HepG2 (cell line): ENCODE measurements around the gene SYT8. TPM values are rescaled to one million over a fixed set of nuclear protein-coding genes. Genes with fewer than 3 reads are reported as not detected.
A peak's percentile ranks its signal among the peaks of the same experiment; 100 is the strongest.

Experiments used
- AFF4 ChIP-seq: sonication (generic); formaldehyde crosslinking; IDR thresholded peaks from 2 replicates; pipeline ENCODE4 v1.4.0; 2020; ENCODE audit warnings: missing genetic modification reagents
- DMAP1 ChIP-seq: IDR thresholded peaks from 2 replicates; pipeline ENCODE4 v1.6.1; 2016
- HNF1B ChIP-seq: sonication (generic); formaldehyde crosslinking; IDR thresholded peaks from 2 replicates; pipeline ENCODE4 v1.5.1; 2020; ENCODE audit warnings: mild to moderate bottlenecking, moderate library complexity, missing genetic modification reagents
- ZNF577 ChIP-seq: sonication (generic); formaldehyde crosslinking; IDR thresholded peaks from 2 replicates; pipeline ENCODE4 v1.4.0; 2020; ENCODE audit warnings: mild to moderate bottlenecking, low read depth, missing genetic modification reagents, borderline replicate concordance
- ZNF687 ChIP-seq: sonication (generic); formaldehyde crosslinking; IDR thresholded peaks from 2 replicates; pipeline ENCODE4 v1.5.1; 2020; ENCODE audit warnings: mild to moderate bottlenecking, missing genetic modification reagents, moderate library complexity
- polyA plus RNA-seq, 8 experiments: library from polyadenylated mRNA; depleted of rRNA in 3 of 8; stranded (reverse) in 7 of 8; unstranded in 1 of 8; fragments of >200 nt; fragmentation: Illumina TruSeq in 4 of 8; extraction: Trizol in 4 of 8; gene quantifications; 2 replicates each; pipeline versions ENCODE4 v1.2.1 to v1.2.3, GENCODE V29; 2011 to 2016; ENCODE audit warnings: low read depth in 4 of 8, missing spikeins in 1 of 8, mixed read lengths in 1 of 8; ENCODE audit not compliant: insufficient read depth in 1 of 8
- total RNA-seq, 5 experiments: library from RNA; depleted of rRNA; stranded (reverse); fragments of >200 nt; fragmentation: Illumina TruSeq; extraction: Trizol; gene quantifications; 2 replicates each; pipeline ENCODE4 v1.2.3, GENCODE V29; 2016; ENCODE audit warnings: low read depth in 1 of 5

Gene SYT8
- total and polyA plus RNA-seq, 2 of the 13 experiments (the other 11 are each of a cell fraction or from before 2014, with no cell fraction given), result 0.60 to 2.3 TPM

GRCh38 chr11:1876361-1877063 is 41.7 kb downstream of the SYT8 start (continued):
- 0 out of 2 replicates have a peak, but pooled peaks have one; percentile 43 for TF ChIP-seq HNF1B (CRISPR knock-in tag)
- peak; percentile 65 for TF ChIP-seq ZNF687 (CRISPR knock-in tag)
- TF ChIP-seq AFF4 (CRISPR knock-in tag), result no peak
- TF ChIP-seq ZNF577 (CRISPR knock-in tag), result no peak
- no peak for TF ChIP-seq DMAP1
